Cardiac muscle cell (in vitro differentiated cells and primary cell): ENCODE data around the gene SF3A1. TPM values are rescaled to one million over a fixed set of nuclear protein-coding genes. Genes with fewer than 3 reads are reported as not detected.
A peak's percentile ranks its signal among the peaks of the same experiment; 100 is the strongest.

ENCODE experiments used
- DNase-seq, 2 donors: peaks; one replicate each; pipeline versions ENCODE4 v3.0.0 to v3.0.0-alpha.2; 2010 to 2017; ENCODE audit warnings: low read depth in 1 of 2, low spot score in 1 of 2
- H3K27ac ChIP-seq: fragments of 200-600 bp; sonication (generic); 2 replicates; pipeline ENCODE4 v1.5.1; 2016
- H3K27me3 ChIP-seq: fragments of 200-600 bp; sonication (generic); 2 replicates; pipeline ENCODE4 v1.6.0; 2016; ENCODE audit warnings: control low read depth
- H3K36me3 ChIP-seq: fragments of 200-600 bp; sonication (generic); 2 replicates; pipeline ENCODE4 v1.5.1; 2016; ENCODE audit warnings: control low read depth
- H3K4me1 ChIP-seq: fragments of 200-600 bp; sonication (generic); 2 replicates; pipeline ENCODE4 v1.8.1; 2017; ENCODE audit warnings: low read depth, mild to moderate bottlenecking, mixed run types
- H3K4me3 ChIP-seq: fragments of 200-600 bp; sonication (generic); 2 replicates; pipeline ENCODE4 v1.5.1; 2016; ENCODE audit warnings: mild to moderate bottlenecking
- H3K9me3 ChIP-seq: fragments of 200-600 bp; sonication (generic); 2 replicates; pipeline ENCODE4 v1.5.1; 2017; ENCODE audit warnings: low read depth, mild to moderate bottlenecking, control low read depth
- polyA plus RNA-seq: library from polyadenylated mRNA; unstranded; fragments of >200 nt; fragmentation: Nextera tagmentation; extraction: Ambion mirVana; gene quantifications from 2 replicates; pipeline ENCODE4 v1.2.1, GENCODE V29; 2016
- total RNA-seq: library from RNA; depleted of rRNA; stranded (reverse); fragments of >200 nt; gene quantifications from 2 replicates; pipeline ENCODE4 v1.2.3, GENCODE V29; 2016
- TF ChIP-seq, protein P1 (sequence below): IDR thresholded peaks from 2 replicates; pipeline ENCODE4 v1.5.1; 2012; ENCODE audit warnings: low read depth, mild to moderate bottlenecking, low read length

The SF3A1 gene
- total and polyA plus RNA-seq, 2 experiments from 2014 or later = 92.6 to 160 TPM

GRCh38 chr22:30294830-30295229, 61.9 kb downstream of the SF3A1 start:
- DNase-seq = no peak
- Histone ChIP-seq H3K4me3 (no peak overlapping the region), H3K4me1 (peaks cover 7% of the 10 kb centered on the region), H3K27ac (no peak overlapping the region), H3K36me3 (peaks cover 2% of the 10 kb centered on the region), H3K9me3 (no peaks in the 10 kb centered on the region), H3K27me3 (no peaks in the 10 kb centered on the region)
- TF ChIP-seq, protein P1, sequence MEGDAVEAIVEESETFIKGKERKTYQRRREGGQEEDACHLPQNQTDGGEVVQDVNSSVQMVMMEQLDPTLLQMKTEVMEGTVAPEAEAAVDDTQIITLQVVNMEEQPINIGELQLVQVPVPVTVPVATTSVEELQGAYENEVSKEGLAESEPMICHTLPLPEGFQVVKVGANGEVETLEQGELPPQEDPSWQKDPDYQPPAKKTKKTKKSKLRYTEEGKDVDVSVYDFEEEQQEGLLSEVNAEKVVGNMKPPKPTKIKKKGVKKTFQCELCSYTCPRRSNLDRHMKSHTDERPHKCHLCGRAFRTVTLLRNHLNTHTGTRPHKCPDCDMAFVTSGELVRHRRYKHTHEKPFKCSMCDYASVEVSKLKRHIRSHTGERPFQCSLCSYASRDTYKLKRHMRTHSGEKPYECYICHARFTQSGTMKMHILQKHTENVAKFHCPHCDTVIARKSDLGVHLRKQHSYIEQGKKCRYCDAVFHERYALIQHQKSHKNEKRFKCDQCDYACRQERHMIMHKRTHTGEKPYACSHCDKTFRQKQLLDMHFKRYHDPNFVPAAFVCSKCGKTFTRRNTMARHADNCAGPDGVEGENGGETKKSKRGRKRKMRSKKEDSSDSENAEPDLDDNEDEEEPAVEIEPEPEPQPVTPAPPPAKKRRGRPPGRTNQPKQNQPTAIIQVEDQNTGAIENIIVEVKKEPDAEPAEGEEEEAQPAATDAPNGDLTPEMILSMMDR = no peak

DNA sequence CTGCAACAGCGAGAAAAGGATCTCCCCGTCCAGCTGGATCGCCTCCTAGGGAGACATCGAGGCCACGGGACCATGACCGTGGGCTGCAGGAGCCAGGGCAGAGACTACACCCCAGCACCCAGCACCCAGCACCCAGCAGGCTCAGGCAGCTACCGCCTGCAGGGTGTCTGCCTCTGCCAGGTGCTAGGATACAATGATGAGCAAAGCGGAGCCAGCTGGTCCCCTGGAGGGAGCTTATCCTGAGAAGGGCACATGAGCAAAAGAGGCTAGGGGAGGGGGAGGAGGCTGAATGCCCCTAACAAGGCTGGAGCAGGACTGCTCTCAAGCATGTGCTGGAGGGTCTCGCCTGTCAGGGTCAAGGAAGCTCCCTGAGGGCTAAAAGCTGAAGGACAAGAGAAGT, 62.6 kb downstream of the SF3A1 start:
- TF ChIP-seq, protein P1 = no peak

DNA sequence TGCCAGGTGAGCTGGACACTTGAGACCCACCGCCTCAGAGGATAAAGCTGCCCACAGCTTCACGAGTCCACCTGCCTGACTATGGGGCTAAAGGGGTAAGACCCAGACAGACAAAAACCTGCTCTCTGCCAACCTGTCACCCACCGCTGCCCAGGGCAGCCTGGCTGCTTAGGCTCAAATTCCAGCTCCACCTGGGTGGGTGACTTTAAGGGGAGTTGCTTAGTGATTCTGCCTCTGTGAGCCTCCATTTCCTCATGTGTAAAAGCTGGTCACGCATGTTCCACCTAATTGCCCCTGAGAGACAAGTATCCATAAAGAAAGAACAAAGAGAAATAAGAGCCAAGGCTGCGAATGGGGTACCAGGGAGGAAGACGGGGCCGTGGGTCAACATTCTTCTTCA, 63.7 kb downstream of the SF3A1 start:
- H3K4me1 ChIP-seq = peaks cover 13% of the 10 kb centered on the region
- DNase-seq = no peak
- TF ChIP-seq, protein P1 = no peak
- no peak overlapping the region for H3K4me3 ChIP-seq
- no peaks in the 10 kb centered on the region for H3K27me3 ChIP-seq
- H3K27ac ChIP-seq = no peak overlapping the region
- H3K9me3 ChIP-seq = no peaks in the 10 kb centered on the region
- peaks cover 2% of the 10 kb centered on the region for H3K36me3 ChIP-seq

More for the DNA sequence above, 62.6 kb downstream of the SF3A1 start:
- peaks cover 2% of the 10 kb centered on the region for H3K36me3 ChIP-seq
- H3K27me3 ChIP-seq = no peaks in the 10 kb centered on the region
- no peak for DNase-seq
- H3K4me1 ChIP-seq = peaks cover 7% of the 10 kb centered on the region
- no peaks in the 10 kb centered on the region for H3K9me3 ChIP-seq
- no peak overlapping the region for H3K4me3 ChIP-seq
- H3K27ac ChIP-seq = no peak overlapping the region

GRCh38 chr22:30292069-30292970, 64.4 kb downstream of the SF3A1 start:
- no peaks in the 10 kb centered on the region for H3K9me3 ChIP-seq
- no peak for DNase-seq
- TF ChIP-seq, protein P1 = no peak
- no peak overlapping the region for H3K4me3 ChIP-seq
- H3K27ac ChIP-seq = no peak overlapping the region
- no peaks in the 10 kb centered on the region for H3K27me3 ChIP-seq
- peaks cover 2% of the 10 kb centered on the region for H3K36me3 ChIP-seq
- H3K4me1 ChIP-seq = peaks cover 13% of the 10 kb centered on the region

- TF ChIP-seq, protein P1 = no peak
- no peaks in the 10 kb centered on the region for H3K9me3 ChIP-seq
- H3K4me3 ChIP-seq = no peak overlapping the region
- no peaks in the 10 kb centered on the region for H3K36me3 ChIP-seq
- peak; percentile 61 to 86 for DNase-seq
- no peaks in the 10 kb centered on the region for H3K27me3 ChIP-seq
- peak overlapping the region; percentile 38 for H3K27ac ChIP-seq
- peaks cover 13% of the 10 kb centered on the region for H3K4me1 ChIP-seq
Measured at GRCh38 chr22:30291058-30291892, 65.4 kb downstream of the SF3A1 start.
